ENCODE results near the gene ADTRP.
A peak's percentile ranks its signal among the peaks of the same experiment; 100 is the strongest.

ADTRP gene

GRCh38 chr6:11675601-11676000 is 103.0 kb downstream of the ADTRP start:
- no peaks in the 10 kb centered on the region for H3K36me3 ChIP-seq (ENCODE audit: control insufficient read depth in 2 of 2, insufficient read depth in 1 of 2, low read length in 2 of 2)
- no peaks in the 10 kb centered on the region for H3K9me3 ChIP-seq (ENCODE audit: control insufficient read depth, insufficient read depth, low read depth, low read length)
- TF ChIP-seq GLI2 (tag by site-specific recombination; IDR thresholded peaks at IDR 0.05; ENCODE audit: borderline replicate concordance, low read depth) (no peak), PRDM1 (tag by site-specific recombination; IDR thresholded peaks at IDR 0.05) (0 out of 2 replicates have a peak, but pooled peaks have one; percentile 11)
- CTCF ChIA-PET, result no interaction called here
- H3K27ac ChIP-seq (ENCODE audit: extremely low read depth, low read depth, low read length), result no peak overlapping the region
- H3K4me1 ChIP-seq (ENCODE audit: control insufficient read depth, insufficient read depth, low read length), result no peaks in the 10 kb centered on the region
- no peak overlapping the region for H3K4me3 ChIP-seq (ENCODE audit: low read depth, low read length)
- POLR2A ChIA-PET, result no interaction called here

- Histone ChIP-seq H3K27ac (ENCODE audit: extremely low read depth, low read depth, low read length) (no peak overlapping the region), H3K4me1 (ENCODE audit: control insufficient read depth, insufficient read depth, low read length) (no peaks in the 10 kb centered on the region), H3K9me3 (ENCODE audit: control insufficient read depth, insufficient read depth, low read depth, low read length) (no peaks in the 10 kb centered on the region), H3K4me3 (ENCODE audit: low read depth, low read length) (no peak overlapping the region), H3K36me3 (ENCODE audit: control insufficient read depth in 2 of 2, insufficient read depth in 1 of 2, low read length in 2 of 2) (no peaks in the 10 kb centered on the region)
- POLR2A ChIA-PET, result no interaction called here
- CTCF ChIA-PET, result no interaction called here
- TF ChIP-seq ZNF792 (tag by site-specific recombination; IDR thresholded peaks at IDR 0.05) (no peak), ZNF26 (tag by site-specific recombination; IDR thresholded peaks at IDR 0.05) (no peak), ZNF518A (tag by site-specific recombination; conservative IDR thresholded peaks at IDR 0.05; ENCODE audit: low read depth) (no peak), SP3 (tag by site-specific recombination; IDR thresholded peaks at IDR 0.05) (no peak), ZNF266 (tag by site-specific recombination; IDR thresholded peaks at IDR 0.05; ENCODE audit: low read depth) (no peak), ZNF140 (tag by site-specific recombination; IDR thresholded peaks at IDR 0.05) (no peak), ZNF837 (tag by site-specific recombination; IDR thresholded peaks at IDR 0.05) (no peak), ZNF391 (tag by site-specific recombination; IDR thresholded peaks at IDR 0.05; ENCODE audit: borderline replicate concordance, low read depth) (no peak), ZNF114 (tag by site-specific recombination; IDR thresholded peaks at IDR 0.05) (no peak), MEIS1 (CRISPR knock-in tag; IDR thresholded peaks at IDR 0.05; ENCODE audit: borderline replicate concordance) (no peak), EGR2 (tag by site-specific recombination; IDR thresholded peaks at IDR 0.05; ENCODE audit: low read depth) (no peak), ZNF311 (tag by site-specific recombination; IDR thresholded peaks at IDR 0.05; ENCODE audit: borderline replicate concordance) (no peak)
Measured at GRCh38 chr6:11672669-11673068, 105.9 kb downstream of the ADTRP start.

GRCh38 chr6:11672256-11672655 is 106.3 kb downstream of the ADTRP start:
- ChIA-PET CTCF (interaction anchor here (1.2 kb wide), 1 partner anchor 17 kb away, joined by 6 read pairs; no protein-coding TSS in a partner anchor), POLR2A (no interaction called here)
- no peaks in the 10 kb centered on the region for H3K36me3 ChIP-seq (ENCODE audit: control insufficient read depth in 2 of 2, insufficient read depth in 1 of 2, low read length in 2 of 2)
- TF ChIP-seq ZNF555 (tag by site-specific recombination; conservative IDR thresholded peaks at IDR 0.05) (no peak), KLF10 (tag by site-specific recombination; IDR thresholded peaks at IDR 0.05) (no peak), SP2 (tag by site-specific recombination; IDR thresholded peaks at IDR 0.05) (no peak), GLIS2 (tag by site-specific recombination; IDR thresholded peaks at IDR 0.05) (no peak), ZBTB11 (tag by site-specific recombination; conservative IDR thresholded peaks at IDR 0.05; ENCODE audit: low read depth) (no peak), PBX3 (CRISPR knock-in tag; IDR thresholded peaks at IDR 0.05) (no peak), ZNF248 (tag by site-specific recombination; IDR thresholded peaks at IDR 0.05) (no peak)
- H3K9me3 ChIP-seq (ENCODE audit: control insufficient read depth, insufficient read depth, low read depth, low read length), result no peaks in the 10 kb centered on the region
- H3K4me3 ChIP-seq (ENCODE audit: low read depth, low read length), result no peak overlapping the region
- no peak overlapping the region for H3K27ac ChIP-seq (ENCODE audit: extremely low read depth, low read depth, low read length)
- no peaks in the 10 kb centered on the region for H3K4me1 ChIP-seq (ENCODE audit: control insufficient read depth, insufficient read depth, low read length)

Data from HEK293 (cell line).